Breast epithelium (tissue), 4 donors: ENCODE results near the gene PDLIM1. TPM values are rescaled to one million over a fixed set of nuclear protein-coding genes. Genes with fewer than 3 reads are reported as not detected.

Source experiments
- DNase-seq, 2 donors: peaks; one replicate each; pipeline ENCODE4 v3.0.0-alpha.2; 2019; ENCODE audit warnings: low spot score in 2 of 2
- H3K27ac ChIP-seq, 2 donors: fragments of 200-600 bp; sonication (generic) in 1 of 2; one replicate each; pipeline ENCODE4 v1.5.1; 2016 to 2019; ENCODE audit warnings: mild to moderate bottlenecking in 1 of 2
- H3K27me3 ChIP-seq, 2 donors: fragments of 200-600 bp; sonication (generic) in 1 of 2; one replicate each; pipeline versions ENCODE4 v1.5.1 to v1.6.0; 2017 to 2019; ENCODE audit warnings: control low read depth in 1 of 2, mild to moderate bottlenecking in 1 of 2
- H3K36me3 ChIP-seq: fragments of 200-600 bp; one replicate; pipeline ENCODE4 v1.5.1; 2019
- H3K4me1 ChIP-seq, 2 donors: fragments of 200-600 bp; sonication (generic); one replicate each; pipeline ENCODE4 v1.5.1; 2016 to 2019; ENCODE audit warnings: control low read depth in 1 of 2
- H3K4me3 ChIP-seq, 3 donors: fragments of 200-600 bp; sonication (generic); 1 replicate in 2 of 3; 2 replicates in 1 of 3; pipeline ENCODE4 v1.5.1; 2016 to 2019; ENCODE audit warnings: mild to moderate bottlenecking in 3 of 3, moderate library complexity in 2 of 3
- H3K9me3 ChIP-seq, 2 donors: fragments of 200-600 bp; sonication (generic) in 1 of 2; one replicate each; pipeline ENCODE4 v1.5.1; 2016 to 2019; ENCODE audit warnings: control low read depth in 1 of 2
- POLR2A ChIP-seq: fragments of 450-650 bp; IDR thresholded peaks from one replicate; pipeline ENCODE4 v1.6.1; 2016; ENCODE audit warnings: antibody characterized with exemption, mild to moderate bottlenecking, moderate library complexity
- POLR2AphosphoS5 ChIP-seq, 3 donors: sonication (generic); formaldehyde crosslinking; IDR thresholded peaks; one replicate each; pipeline ENCODE4 v1.6.1; 2017; ENCODE audit warnings: antibody characterized with exemption in 3 of 3
- intact Hi-C: fragments of 100-400 bp; cut with DNase I; formaldehyde crosslinking; loops from one replicate; pipeline ENCODE4 v1.15.1; 2023; ENCODE audit warnings: low total_unique reads
- total RNA-seq, 3 donors: library from RNA; depleted of rRNA; stranded (reverse); fragments of >200 nt; gene quantifications; one replicate each; pipeline ENCODE4 v1.1.0, GENCODE V29; 2016
- TF ChIP-seq, protein P1 (sequence below), 3 donors: fragments of 450-650 bp; IDR thresholded peaks; one replicate each; pipeline ENCODE4 v1.5.1; 2016 to 2017; ENCODE audit warnings: antibody characterized with exemption in 3 of 3, mild to moderate bottlenecking in 3 of 3, moderate library complexity in 3 of 3

Gene PDLIM1
- total RNA-seq, 3 donors from 2014 or later = 80.8 to 143 (median 87.7) TPM

DNA sequence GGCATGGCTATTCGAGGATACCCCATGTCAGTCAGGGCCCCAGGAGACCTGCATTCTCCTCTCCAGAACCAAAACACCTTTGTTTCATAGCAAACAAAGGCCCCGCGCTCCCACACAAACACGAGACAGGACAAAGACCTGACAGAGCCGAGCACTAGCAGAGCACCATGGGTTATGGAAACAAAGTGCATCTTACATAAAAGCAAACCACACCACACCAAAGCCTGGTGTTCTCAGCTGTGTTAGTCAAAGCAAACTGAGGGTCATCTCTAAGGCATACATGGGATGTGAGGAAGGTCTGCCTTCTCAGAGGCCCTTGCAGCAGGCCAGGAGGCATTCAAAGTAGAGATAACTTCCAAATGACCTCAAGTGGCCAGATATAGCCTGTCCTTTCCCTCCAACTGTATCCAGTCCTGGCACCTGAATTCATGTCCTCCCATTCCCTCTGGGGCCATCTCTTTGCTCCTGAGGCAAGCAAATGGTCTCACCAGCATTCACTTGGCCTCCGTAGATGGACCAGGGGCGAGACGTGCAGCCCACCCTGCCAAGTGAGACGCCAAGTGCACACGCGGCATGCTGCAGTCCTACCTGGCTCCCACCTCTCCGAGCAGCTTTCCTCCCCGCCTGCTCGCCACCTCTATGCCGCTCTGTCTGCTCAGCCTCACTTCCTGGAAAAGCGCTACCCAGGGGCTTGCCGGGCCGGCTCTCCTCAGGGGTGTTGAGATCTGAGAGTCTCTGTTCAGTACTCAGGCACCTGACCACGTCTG, 45.3 kb upstream of the PDLIM1 start:
- no peaks in the 10 kb centered on the region for H3K36me3 ChIP-seq
- intact Hi-C loops = no loop called here
- no peak for DNase-seq
- peaks cover 8 to 11% of the 10 kb centered on the region in 2 donors for H3K4me1 ChIP-seq
- no peaks in the 10 kb centered on the region for H3K9me3 ChIP-seq
- no peaks in the 10 kb centered on the region for H3K27me3 ChIP-seq
- TF ChIP-seq POLR2AphosphoS5 (IDR thresholded peaks at IDR 0.05) (no peak), POLR2A (no peak)
- TF ChIP-seq, protein P1, sequence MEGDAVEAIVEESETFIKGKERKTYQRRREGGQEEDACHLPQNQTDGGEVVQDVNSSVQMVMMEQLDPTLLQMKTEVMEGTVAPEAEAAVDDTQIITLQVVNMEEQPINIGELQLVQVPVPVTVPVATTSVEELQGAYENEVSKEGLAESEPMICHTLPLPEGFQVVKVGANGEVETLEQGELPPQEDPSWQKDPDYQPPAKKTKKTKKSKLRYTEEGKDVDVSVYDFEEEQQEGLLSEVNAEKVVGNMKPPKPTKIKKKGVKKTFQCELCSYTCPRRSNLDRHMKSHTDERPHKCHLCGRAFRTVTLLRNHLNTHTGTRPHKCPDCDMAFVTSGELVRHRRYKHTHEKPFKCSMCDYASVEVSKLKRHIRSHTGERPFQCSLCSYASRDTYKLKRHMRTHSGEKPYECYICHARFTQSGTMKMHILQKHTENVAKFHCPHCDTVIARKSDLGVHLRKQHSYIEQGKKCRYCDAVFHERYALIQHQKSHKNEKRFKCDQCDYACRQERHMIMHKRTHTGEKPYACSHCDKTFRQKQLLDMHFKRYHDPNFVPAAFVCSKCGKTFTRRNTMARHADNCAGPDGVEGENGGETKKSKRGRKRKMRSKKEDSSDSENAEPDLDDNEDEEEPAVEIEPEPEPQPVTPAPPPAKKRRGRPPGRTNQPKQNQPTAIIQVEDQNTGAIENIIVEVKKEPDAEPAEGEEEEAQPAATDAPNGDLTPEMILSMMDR (IDR thresholded peaks at IDR 0.05) = no peak
- peak overlapping the region; percentile 12 to 93 for H3K27ac ChIP-seq
- no peak overlapping the region for H3K4me3 ChIP-seq

DNA sequence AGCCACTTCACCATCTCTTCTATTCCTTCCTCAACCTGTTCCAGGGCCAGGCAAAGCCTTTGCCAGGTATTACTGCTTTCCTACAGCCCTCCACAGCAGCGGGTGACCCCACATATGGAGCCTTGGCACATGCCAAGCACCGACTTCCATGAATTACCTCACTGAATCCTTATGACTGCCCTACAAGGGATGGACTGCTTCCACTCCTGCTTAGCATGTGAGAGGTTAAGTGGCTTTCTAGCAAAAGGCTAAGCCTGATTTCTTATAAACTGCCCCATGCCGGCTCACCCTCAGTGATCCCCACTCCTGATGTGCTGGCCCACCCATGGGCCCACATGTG, 44.0 kb upstream of the PDLIM1 start:
- H3K4me1 ChIP-seq = peaks cover 8 to 11% of the 10 kb centered on the region in 2 donors

DNA sequence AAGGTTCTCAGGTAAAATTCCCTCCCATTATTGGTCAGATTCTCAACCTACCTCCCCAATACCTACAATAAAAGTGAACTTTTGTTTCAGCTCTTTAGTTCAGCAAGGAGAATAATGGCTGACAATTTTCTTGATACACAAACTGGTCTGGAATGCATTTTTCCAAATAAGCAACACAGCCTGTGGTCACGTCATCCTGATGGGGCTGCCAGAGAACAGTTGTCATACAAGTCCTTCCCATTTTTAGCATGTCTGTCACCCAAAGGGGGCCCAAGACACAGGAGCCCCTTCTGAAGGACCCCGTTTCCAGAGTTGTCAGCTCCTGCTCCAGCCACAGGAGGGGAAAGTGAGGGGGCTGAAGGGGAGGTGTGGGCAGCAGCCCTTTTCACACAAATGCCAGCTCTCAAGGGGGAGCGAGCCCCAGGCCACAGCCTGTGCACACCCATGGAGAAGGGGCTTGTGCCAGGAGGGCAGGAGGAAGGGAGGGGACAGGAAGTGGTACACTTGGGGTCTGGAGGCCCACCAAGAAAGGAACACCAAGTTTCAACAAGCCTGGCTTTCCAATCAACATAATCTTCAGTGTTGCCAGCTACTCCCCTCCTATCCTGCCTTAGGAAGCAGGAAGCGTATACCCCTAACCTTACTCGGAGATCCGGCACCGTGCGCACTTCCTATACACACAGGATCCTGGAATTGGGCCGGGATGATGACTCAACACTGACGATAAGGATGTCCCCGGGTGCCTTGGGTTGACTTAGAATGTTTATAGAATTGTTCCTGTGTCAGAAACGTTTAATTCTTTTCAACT, 43.4 kb upstream of the PDLIM1 start:
- intact Hi-C loops = no loop called here
- TF ChIP-seq POLR2AphosphoS5 (IDR thresholded peaks at IDR 0.05) (peak; percentile 12 to 55 (median 21)), POLR2A (no peak)
- Histone ChIP-seq H3K27ac (peak overlapping the region; percentile 88 to 93), H3K4me3 (peak overlapping the region in 1 of 3 donors; percentile 28), H3K36me3 (no peaks in the 10 kb centered on the region), H3K27me3 (no peaks in the 10 kb centered on the region), H3K4me1 (peaks cover 8 to 11% of the 10 kb centered on the region in 2 donors), H3K9me3 (no peaks in the 10 kb centered on the region)
- DNase-seq = peak; percentile 62 to 76

More for the DNA sequence above, 44.0 kb upstream of the PDLIM1 start:
- intact Hi-C loops = no loop called here
- Histone ChIP-seq H3K4me3 (peak overlapping the region in 1 of 3 donors; percentile 28), H3K27ac (peak overlapping the region; percentile 88 to 93), H3K27me3 (no peaks in the 10 kb centered on the region), H3K9me3 (no peaks in the 10 kb centered on the region), H3K36me3 (no peaks in the 10 kb centered on the region)
- peak in 1 of 3 donors; percentile 2 for TF ChIP-seq POLR2AphosphoS5 (IDR thresholded peaks at IDR 0.05)
- TF ChIP-seq POLR2A = no peak
- TF ChIP-seq, protein P1 (IDR thresholded peaks at IDR 0.05) = no peak
- no peak for DNase-seq

DNA sequence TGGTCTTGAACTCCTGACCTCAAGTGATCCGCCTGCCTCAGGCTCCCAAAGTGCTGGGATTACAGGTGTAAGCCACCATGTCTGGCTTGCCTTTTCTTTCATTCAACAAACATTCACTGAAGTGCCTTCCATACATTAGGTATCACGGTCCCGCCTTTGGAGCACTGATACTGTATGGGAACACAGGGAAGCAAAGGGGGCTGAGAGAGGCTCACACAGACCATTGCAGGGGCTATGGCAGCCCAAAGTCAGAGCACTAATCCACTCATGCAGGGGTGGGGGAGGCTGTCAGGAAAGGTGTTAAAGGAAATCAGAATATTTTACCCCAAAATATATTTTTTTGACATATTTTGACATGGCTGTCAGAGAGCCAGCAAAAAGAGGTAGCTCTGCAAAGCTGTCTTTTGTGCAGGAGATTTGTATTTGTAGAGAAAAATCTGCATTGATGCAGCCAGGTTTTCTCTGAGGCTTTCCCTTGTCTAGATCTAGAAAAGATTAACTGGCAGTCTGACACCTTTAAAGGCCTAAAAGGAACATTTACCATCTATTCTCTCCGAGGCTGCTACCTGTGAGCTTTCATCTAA, 42.0 kb upstream of the PDLIM1 start:
- Histone ChIP-seq H3K9me3 (no peaks in the 10 kb centered on the region), H3K4me1 (peaks cover 11 to 12% of the 10 kb centered on the region in 2 donors), H3K27ac (peak overlapping the region in 1 of 2 donors; percentile 55), H3K36me3 (no peaks in the 10 kb centered on the region), H3K27me3 (no peaks in the 10 kb centered on the region), H3K4me3 (no peak overlapping the region)
- TF ChIP-seq POLR2AphosphoS5 (IDR thresholded peaks at IDR 0.05) = no peak
- TF ChIP-seq POLR2A = no peak
- TF ChIP-seq, protein P1 (IDR thresholded peaks at IDR 0.05) = no peak
- intact Hi-C loops = no loop called here
- no peak for DNase-seq

DNA sequence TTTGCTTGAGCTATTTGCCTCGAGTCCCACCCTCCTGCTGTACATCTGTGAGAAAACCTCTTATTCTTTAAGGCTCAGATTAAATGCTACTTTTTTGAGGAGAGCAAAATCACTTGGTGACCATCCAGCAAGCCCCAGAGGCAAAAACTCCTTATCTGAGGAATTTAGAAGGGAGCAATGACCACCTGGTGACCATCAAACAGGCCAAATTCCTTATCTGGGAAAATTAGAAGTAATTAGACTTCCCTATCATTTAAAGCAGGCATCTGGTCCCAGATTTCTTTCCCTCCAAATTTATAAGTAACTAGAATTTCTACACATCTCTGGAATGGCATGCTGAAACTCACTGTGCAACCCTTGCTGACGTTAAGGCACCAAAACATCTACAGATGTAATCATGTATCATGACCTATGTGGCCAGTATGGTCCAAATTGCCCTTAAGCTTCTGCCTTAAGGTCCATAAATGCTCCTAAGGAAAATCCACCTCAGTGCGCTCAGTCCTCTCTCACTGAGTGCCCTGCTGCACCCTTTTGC, 40.9 kb upstream of the PDLIM1 start:
- Histone ChIP-seq H3K27me3 (no peaks in the 10 kb centered on the region), H3K9me3 (no peaks in the 10 kb centered on the region), H3K36me3 (no peaks in the 10 kb centered on the region), H3K4me1 (peaks cover 11 to 14% of the 10 kb centered on the region in 2 donors), H3K27ac (peak overlapping the region in 1 of 2 donors; percentile 22), H3K4me3 (no peak overlapping the region)
- no peak for TF ChIP-seq POLR2A
- TF ChIP-seq, protein P1 (IDR thresholded peaks at IDR 0.05) = no peak
- no peak for TF ChIP-seq POLR2AphosphoS5 (IDR thresholded peaks at IDR 0.05)
- intact Hi-C loops = no loop called here
- no peak for DNase-seq
